Measurements from ENCODE around the gene LBP.

LBP gene

DNA sequence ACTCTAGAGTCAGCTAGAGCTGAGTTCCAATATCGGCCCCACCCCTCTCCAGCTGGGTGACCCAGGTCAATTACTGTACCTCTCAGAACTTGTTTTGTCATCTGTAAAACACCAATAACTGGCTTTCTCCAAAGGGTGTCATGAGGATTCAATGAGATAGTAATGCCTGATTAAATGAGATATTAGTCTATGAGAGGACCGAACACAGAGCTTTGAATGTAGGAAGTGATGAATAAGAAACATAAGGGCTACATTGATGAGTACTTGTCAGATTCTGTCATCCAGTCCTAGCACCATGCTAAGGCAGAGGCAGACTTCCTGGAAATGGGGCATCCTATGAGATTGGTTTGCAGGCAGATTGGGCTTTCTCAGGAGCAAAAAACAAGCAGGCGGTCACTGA lies 22.1 kb upstream of the LBP start:
- Histone ChIP-seq H3K4me3 (ENCODE audit: insufficient read depth, low read length, poor library complexity, severe bottlenecking) (no peak overlapping the region), H3K27ac (ENCODE audit: low read depth, low read length) (no peak overlapping the region), H3K9ac (ENCODE audit: low read length) (no peak overlapping the region), H3K36me3 (ENCODE audit: low read length) (no peaks in the 10 kb centered on the region), H4K20me1 (ENCODE audit: low read depth, low read length) (no peaks in the 10 kb centered on the region), H3K9me2 (replicated peaks; ENCODE audit: insufficient read depth, low read length) (no peaks in the 10 kb centered on the region), H3K9me3 (ENCODE audit: insufficient read depth, low read length) (no peaks in the 10 kb centered on the region; the same call in 1 of the 2 replicates), H3K27me3 (ENCODE audit: low read length) (no peaks in the 10 kb centered on the region), H3K79me2 (ENCODE audit: insufficient read depth, low read length) (no peaks in the 10 kb centered on the region), H2AFZ (ENCODE audit: low read depth, low read length, severe bottlenecking) (no peak overlapping the region), H3K4me2 (ENCODE audit: low read depth, low read length, poor library complexity, severe bottlenecking) (no peak overlapping the region), H3F3A (ENCODE audit: insufficient read depth) (no peaks in the 10 kb centered on the region)
- TF ChIP-seq, protein P1, sequence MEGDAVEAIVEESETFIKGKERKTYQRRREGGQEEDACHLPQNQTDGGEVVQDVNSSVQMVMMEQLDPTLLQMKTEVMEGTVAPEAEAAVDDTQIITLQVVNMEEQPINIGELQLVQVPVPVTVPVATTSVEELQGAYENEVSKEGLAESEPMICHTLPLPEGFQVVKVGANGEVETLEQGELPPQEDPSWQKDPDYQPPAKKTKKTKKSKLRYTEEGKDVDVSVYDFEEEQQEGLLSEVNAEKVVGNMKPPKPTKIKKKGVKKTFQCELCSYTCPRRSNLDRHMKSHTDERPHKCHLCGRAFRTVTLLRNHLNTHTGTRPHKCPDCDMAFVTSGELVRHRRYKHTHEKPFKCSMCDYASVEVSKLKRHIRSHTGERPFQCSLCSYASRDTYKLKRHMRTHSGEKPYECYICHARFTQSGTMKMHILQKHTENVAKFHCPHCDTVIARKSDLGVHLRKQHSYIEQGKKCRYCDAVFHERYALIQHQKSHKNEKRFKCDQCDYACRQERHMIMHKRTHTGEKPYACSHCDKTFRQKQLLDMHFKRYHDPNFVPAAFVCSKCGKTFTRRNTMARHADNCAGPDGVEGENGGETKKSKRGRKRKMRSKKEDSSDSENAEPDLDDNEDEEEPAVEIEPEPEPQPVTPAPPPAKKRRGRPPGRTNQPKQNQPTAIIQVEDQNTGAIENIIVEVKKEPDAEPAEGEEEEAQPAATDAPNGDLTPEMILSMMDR (IDR thresholded peaks at IDR 0.05; ENCODE audit: insufficient read depth, low read length, poor library complexity, severe bottlenecking): no peak
- no peak for TF ChIP-seq EZH2phosphoT487 (conservative IDR thresholded peaks at IDR 0.05; ENCODE audit: low read length)

GRCh38 chr20:38325167-38325566 lies 21.1 kb upstream of the LBP start:
- no peaks in the 10 kb centered on the region for H3F3A ChIP-seq (ENCODE audit: insufficient read depth)
- H4K20me1 ChIP-seq (ENCODE audit: low read depth, low read length): no peaks in the 10 kb centered on the region
- H3K9me3 ChIP-seq (ENCODE audit: insufficient read depth, low read length): no peaks in the 10 kb centered on the region; the same call in 1 of the 2 replicates
- H3K4me3 ChIP-seq (ENCODE audit: insufficient read depth, low read length, poor library complexity, severe bottlenecking): no peak overlapping the region
- H3K4me2 ChIP-seq (ENCODE audit: low read depth, low read length, poor library complexity, severe bottlenecking): no peak overlapping the region
- H3K9me2 ChIP-seq (replicated peaks; ENCODE audit: insufficient read depth, low read length): no peaks in the 10 kb centered on the region
- H3K27me3 ChIP-seq (ENCODE audit: low read length): no peaks in the 10 kb centered on the region
- H3K27ac ChIP-seq (ENCODE audit: low read depth, low read length): no peak overlapping the region
- H3K9ac ChIP-seq (ENCODE audit: low read length): no peak overlapping the region
- H3K36me3 ChIP-seq (ENCODE audit: low read length): no peaks in the 10 kb centered on the region
- no peak overlapping the region for H2AFZ ChIP-seq (ENCODE audit: low read depth, low read length, severe bottlenecking)
- H3K79me2 ChIP-seq (ENCODE audit: insufficient read depth, low read length): no peaks in the 10 kb centered on the region
- TF ChIP-seq EZH2phosphoT487 (conservative IDR thresholded peaks at IDR 0.05; ENCODE audit: low read length): no peak
- TF ChIP-seq, protein P1 (IDR thresholded peaks at IDR 0.05; ENCODE audit: insufficient read depth, low read length, poor library complexity, severe bottlenecking): no peak

GRCh38 chr20:38325905-38326304 lies 20.4 kb upstream of the LBP start:
- H3K4me3 ChIP-seq (ENCODE audit: insufficient read depth, low read length, poor library complexity, severe bottlenecking): no peak overlapping the region
- no peak overlapping the region for H3K9ac ChIP-seq (ENCODE audit: low read length)
- H3K9me2 ChIP-seq (replicated peaks; ENCODE audit: insufficient read depth, low read length): no peaks in the 10 kb centered on the region
- H3K27ac ChIP-seq (ENCODE audit: low read depth, low read length): no peak overlapping the region
- no peak overlapping the region for H2AFZ ChIP-seq (ENCODE audit: low read depth, low read length, severe bottlenecking)
- no peak overlapping the region for H3K4me2 ChIP-seq (ENCODE audit: low read depth, low read length, poor library complexity, severe bottlenecking)
- no peaks in the 10 kb centered on the region for H4K20me1 ChIP-seq (ENCODE audit: low read depth, low read length)
- H3K9me3 ChIP-seq (ENCODE audit: insufficient read depth, low read length): no peaks in the 10 kb centered on the region; the same call in 1 of the 2 replicates
- H3K36me3 ChIP-seq (ENCODE audit: low read length): no peaks in the 10 kb centered on the region
- H3K27me3 ChIP-seq (ENCODE audit: low read length): no peaks in the 10 kb centered on the region
- H3F3A ChIP-seq (ENCODE audit: insufficient read depth): no peaks in the 10 kb centered on the region
- TF ChIP-seq, protein P1 (IDR thresholded peaks at IDR 0.05; ENCODE audit: insufficient read depth, low read length, poor library complexity, severe bottlenecking): no peak
- TF ChIP-seq EZH2phosphoT487 (conservative IDR thresholded peaks at IDR 0.05; ENCODE audit: low read length): no peak
- H3K79me2 ChIP-seq (ENCODE audit: insufficient read depth, low read length): no peaks in the 10 kb centered on the region
